Ishikawa (cell line): ENCODE measurements around the gene IGF2BP1.
A peak's percentile ranks its signal among the peaks of the same experiment; 100 is the strongest.

Experiments used
- CEBPB ChIP-seq: IDR thresholded peaks from 2 replicates; pipeline ENCODE4 v1.6.1; 2012
- CREB1 ChIP-seq: IDR thresholded peaks from 2 replicates; pipeline ENCODE4 v1.6.1; 2012; ENCODE audit warnings: low read depth
- EGR1 ChIP-seq: IDR thresholded peaks from 2 replicates; pipeline ENCODE4 v1.6.1; 2012
- EP300 ChIP-seq: IDR thresholded peaks from 2 replicates; pipeline ENCODE4 v1.6.1; 2012; ENCODE audit warnings: borderline replicate concordance
- FOXM1 ChIP-seq: IDR thresholded peaks from 2 replicates; pipeline ENCODE4 v1.6.1; 2012; ENCODE audit warnings: low read depth, borderline replicate concordance
- NFIC ChIP-seq: IDR thresholded peaks from 2 replicates; pipeline ENCODE4 v1.6.1; 2012
- RAD21 ChIP-seq: IDR thresholded peaks from 2 replicates; pipeline ENCODE4 v1.6.1; 2012; ENCODE audit warnings: low read depth
- REST ChIP-seq: IDR thresholded peaks from 2 replicates; pipeline ENCODE4 v1.6.1; 2012; ENCODE audit warnings: low read depth, mild to moderate bottlenecking
- TAF1 ChIP-seq: IDR thresholded peaks from 2 replicates; pipeline ENCODE4 v1.6.1; 2012; ENCODE audit warnings: low read depth, mild to moderate bottlenecking
- TCF12 ChIP-seq: IDR thresholded peaks from 2 replicates; pipeline ENCODE4 v1.6.1; 2012; ENCODE audit warnings: low read depth
- TEAD4 ChIP-seq: IDR thresholded peaks from 2 replicates; pipeline ENCODE4 v1.6.1; 2012
- USF1 ChIP-seq: IDR thresholded peaks from 2 replicates; pipeline ENCODE4 v1.6.1; 2012
- YY1 ChIP-seq: IDR thresholded peaks from 2 replicates; pipeline ENCODE4 v1.6.1; 2012; ENCODE audit warnings: low read depth
- ZBTB7A ChIP-seq: IDR thresholded peaks from 2 replicates; pipeline ENCODE4 v1.6.1; 2012; ENCODE audit warnings: low read depth
- TF ChIP-seq, protein P1 (sequence below): IDR thresholded peaks from 2 replicates; pipeline ENCODE4 v1.6.1; 2012

The IGF2BP1 gene

DNA sequence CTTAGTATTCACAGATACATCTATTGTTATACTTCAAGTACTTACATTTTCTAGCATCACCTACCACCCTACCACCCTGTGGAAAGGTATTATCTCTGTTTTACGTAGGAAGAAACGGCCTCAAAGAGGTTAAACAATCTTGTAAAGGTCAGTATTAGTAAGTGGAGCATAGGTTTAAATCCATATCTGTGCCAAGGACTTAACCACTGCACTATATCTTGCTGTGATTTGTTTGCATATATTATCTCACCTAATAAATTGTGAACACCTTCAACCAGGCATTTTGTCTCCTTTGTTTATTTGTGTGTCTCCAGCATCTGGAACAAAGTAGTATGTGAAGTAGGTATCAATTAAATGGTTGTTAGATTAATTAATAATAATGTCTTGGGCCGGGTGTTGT, 27.3 kb downstream of the IGF2BP1 start:
- TF ChIP-seq TAF1 (no peak), ZBTB7A (no peak), EP300 (no peak), YY1 (no peak), RAD21 (no peak), CREB1 (no peak), REST (no peak), USF1 (no peak), TEAD4 (no peak), EGR1 (no peak), FOXM1 (no peak), NFIC (no peak), CEBPB (no peak), TCF12 (no peak)
- TF ChIP-seq, protein P1, sequence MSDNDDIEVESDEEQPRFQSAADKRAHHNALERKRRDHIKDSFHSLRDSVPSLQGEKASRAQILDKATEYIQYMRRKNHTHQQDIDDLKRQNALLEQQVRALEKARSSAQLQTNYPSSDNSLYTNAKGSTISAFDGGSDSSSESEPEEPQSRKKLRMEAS = no peak

DNA sequence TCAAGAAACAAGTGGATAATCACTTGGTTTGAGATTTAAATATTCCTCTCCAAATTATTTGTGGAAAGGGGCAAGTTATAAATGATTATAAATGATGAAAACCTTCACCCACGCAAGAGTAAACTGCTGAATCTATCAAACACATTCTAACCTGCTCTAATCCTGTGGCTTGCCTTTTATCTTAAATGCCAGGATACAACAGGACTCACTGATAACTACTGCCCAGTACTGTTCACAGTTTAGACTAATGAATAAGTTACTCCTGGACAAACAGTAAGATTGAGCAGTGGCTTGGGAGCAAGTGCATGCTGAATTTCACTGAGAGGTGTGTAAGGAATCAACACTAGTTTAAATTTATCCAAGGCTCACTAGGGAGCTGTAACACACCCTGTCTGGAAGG, 31.1 kb downstream of the IGF2BP1 start:
- TF ChIP-seq TCF12 (no peak), EP300 (no peak), CREB1 (no peak), EGR1 (no peak), REST (no peak), RAD21 (no peak), FOXM1 (no peak), ZBTB7A (no peak), YY1 (no peak), TAF1 (no peak)
- TF ChIP-seq, protein P1 = no peak

GRCh38 chr17:49029801-49030200, 32.6 kb downstream of the IGF2BP1 start:
- TF ChIP-seq, protein P1 = no peak
- TF ChIP-seq FOXM1 = no peak
- no peak for TF ChIP-seq NFIC
- no peak for TF ChIP-seq EGR1

GRCh38 chr17:49031965-49032928, 35.1 kb downstream of the IGF2BP1 start:
- TF ChIP-seq REST (no peak), RAD21 (peak; percentile 99), CEBPB (no peak), NFIC (no peak), YY1 (no peak)
- TF ChIP-seq, protein P1 = 0 out of 2 replicates have a peak, but pooled peaks have one; percentile 22
